Endothelial cell of umbilical vein (primary cell): ENCODE results near the gene OGDH. TPM values are rescaled to one million over a fixed set of nuclear protein-coding genes. Genes with fewer than 3 reads are reported as not detected.
A peak's percentile ranks its signal among the peaks of the same experiment; 100 is the strongest.

ENCODE experiments used
- BruUV-seq: library from RNA; stranded (reverse); fragments of 400-500 nt; replicated peaks from 2 replicates; lab custom pipeline; 2021; lab: Mats Ljungman, UMichigan
- CTCF ChIA-PET: fragments of 300-600, 350-600 bp; sonication (Branson Sonifier 250); formaldehyde crosslinking; loops from one replicate; lab custom pipeline; 2021; ENCODE audit warnings: antibody characterized with exemption, inconsistent platforms; lab: Charles Lee
- POLR2A ChIA-PET: fragments of 300-600, 350-600 bp; sonication (Branson Sonifier 250); formaldehyde crosslinking; loops from one replicate; lab custom pipeline; 2021; ENCODE audit warnings: antibody characterized with exemption, inconsistent platforms; lab: Charles Lee
- DNase-seq: peaks from one replicate; pipeline ENCODE4 v3.0.0-alpha.2; 2011; ENCODE audit warnings: low read depth, low spot score
- FAIRE-seq: peaks from 2 replicates; lab custom pipeline; 2011; peaks lifted over from hg19 to GRCh38; lab: Jason Lieb, UNC
- H2AFZ ChIP-seq: 2 replicates; pipeline ENCODE4 v1.6.0; 2012; ENCODE audit warnings: low read depth, low read length, control low read depth, inconsistent platforms
- H3K27ac ChIP-seq: 2 replicates; pipeline ENCODE4 v1.5.1; 2011; ENCODE audit warnings: low read depth, mild to moderate bottlenecking, control low read depth, low read length, moderate library complexity; ENCODE audit not compliant: insufficient read depth
- H3K27me3 ChIP-seq, 2 experiments: 2 replicates each; pipeline versions ENCODE4 v1.6.0 to v1.6.1; 2011; ENCODE audit warnings: low read length in 2 of 2, mixed read lengths in 1 of 2; ENCODE audit not compliant: control insufficient read depth in 2 of 2, insufficient read depth in 2 of 2
- H3K36me3 ChIP-seq, 2 experiments: 2 replicates in 1 of 2; 3 replicates in 1 of 2; pipeline ENCODE4 v1.5.1; 2011; ENCODE audit warnings: low read length in 2 of 2, mild to moderate bottlenecking in 1 of 2, moderate library complexity in 1 of 2; ENCODE audit not compliant: control insufficient read depth in 2 of 2, insufficient read depth in 2 of 2; ENCODE audit errors: extremely low read depth in 1 of 2
- H3K4me1 ChIP-seq: 3 replicates; pipeline ENCODE4 v1.5.1; 2011; ENCODE audit warnings: mild to moderate bottlenecking, low read length; ENCODE audit not compliant: control insufficient read depth, insufficient read depth; ENCODE audit errors: extremely low read depth
- H3K4me2 ChIP-seq: 2 replicates; pipeline ENCODE4 v1.6.1; 2011; ENCODE audit warnings: low read length, control low read depth, mixed read lengths; ENCODE audit not compliant: insufficient read depth
- H3K4me3 ChIP-seq, 3 experiments: fragments of 200-600 bp in 1 of 3; sonication (generic), shearing (Covaris generic) in 1 of 3; replicated peaks in 1 of 3; 2 replicates each; pipeline ENCODE4 v1.5.1; 2011 to 2016; ENCODE audit warnings: control low read depth in 3 of 3, low read length in 3 of 3, mild to moderate bottlenecking in 2 of 3, inconsistent platforms in 1 of 3, low read depth in 1 of 3, moderate library complexity in 1 of 3; ENCODE audit not compliant: insufficient read depth in 1 of 3
- H3K79me2 ChIP-seq: 2 replicates; pipeline ENCODE4 v1.6.0; 2012; ENCODE audit warnings: low read length, inconsistent platforms; ENCODE audit not compliant: control insufficient read depth, insufficient read depth
- H3K9ac ChIP-seq: replicated peaks from 2 replicates; pipeline ENCODE3; 2011; ENCODE audit warnings: low read length, control low read depth; ENCODE audit not compliant: insufficient read depth; ENCODE audit errors: extremely low read depth
- H3K9me1 ChIP-seq: replicated peaks from 3 replicates; pipeline ENCODE4 v1.6.0; 2011; ENCODE audit warnings: mild to moderate bottlenecking, low read length; ENCODE audit not compliant: control insufficient read depth, insufficient read depth; ENCODE audit errors: extremely low read depth
- H3K9me3 ChIP-seq: replicated peaks from 2 replicates; pipeline ENCODE4 v1.5.1; 2012; ENCODE audit warnings: low read length, inconsistent platforms; ENCODE audit not compliant: control insufficient read depth, insufficient read depth
- H4K20me1 ChIP-seq: replicated peaks from 2 replicates; pipeline ENCODE3; 2011; ENCODE audit warnings: mild to moderate bottlenecking, low read length; ENCODE audit not compliant: control insufficient read depth, insufficient read depth; ENCODE audit errors: extremely low read depth
- CTCF ChIP-seq, 2 donors: IDR thresholded peaks; 1 replicate in 1 of 2; 2 replicates in 1 of 2; pipeline ENCODE4 v1.5.1; 2011; ENCODE audit warnings: low read length in 2 of 2, mild to moderate bottlenecking in 2 of 2, moderate library complexity in 2 of 2, control low read depth in 1 of 2, inconsistent platforms in 1 of 2, low read depth in 1 of 2; ENCODE audit not compliant: insufficient read depth in 1 of 2; ENCODE audit errors: extremely low read depth in 1 of 2
- EZH2 ChIP-seq: IDR thresholded peaks from 2 replicates; pipeline ENCODE4 v1.6.1; 2012; ENCODE audit warnings: borderline replicate concordance, low read depth, mild to moderate bottlenecking, moderate library complexity, low read length, inconsistent platforms; ENCODE audit not compliant: severe bottlenecking
- FOS ChIP-seq: IDR thresholded peaks from 2 replicates; pipeline ENCODE4 v1.6.1; 2011; ENCODE audit warnings: mild to moderate bottlenecking, low read length, moderate library complexity, borderline replicate concordance; ENCODE audit not compliant: insufficient read depth
- GATA2 ChIP-seq: IDR thresholded peaks from 2 replicates; pipeline ENCODE4 v1.7.0; 2011; ENCODE audit warnings: low read depth, mild to moderate bottlenecking, moderate library complexity, mixed read lengths, low read length; ENCODE audit not compliant: insufficient read length, insufficient read depth
- JUN ChIP-seq: IDR thresholded peaks from 2 replicates; pipeline ENCODE4 v1.6.1; 2011; ENCODE audit warnings: borderline replicate concordance, low read depth; ENCODE audit not compliant: insufficient read length, insufficient read depth
- MAX ChIP-seq: IDR thresholded peaks from 2 replicates; pipeline ENCODE4 v1.6.1; 2011; ENCODE audit not compliant: insufficient read depth, insufficient read length
- MYC ChIP-seq: IDR thresholded peaks from one replicate; pipeline ENCODE4 v1.6.1; 2011; ENCODE audit warnings: mild to moderate bottlenecking, low read depth, low read length
- POLR2A ChIP-seq: IDR thresholded peaks from 2 replicates; pipeline ENCODE4 v1.6.1; 2012; ENCODE audit warnings: low read depth, mild to moderate bottlenecking, control low read depth, low read length
- POLR2AphosphoS5 ChIP-seq: IDR thresholded peaks from 2 replicates; pipeline ENCODE4 v1.6.1; 2012; ENCODE audit warnings: low read depth, mild to moderate bottlenecking, control low read depth, low read length, moderate library complexity; ENCODE audit not compliant: insufficient read depth
- dilution Hi-C: fragments of 300-500 bp; cut with MboI; formaldehyde crosslinking; loops from one replicate; pipeline ENCODE4 v1.15.0; 2019; ENCODE audit warnings: low sequenced_read_pairs; ENCODE audit not compliant: extremely low pct_ligation_motif_present
- intact Hi-C: fragments of 100-400 bp; cut with micrococcal nuclease; formaldehyde crosslinking; loops from one replicate; pipeline ENCODE4 v1.10.0; 2022
- polyA plus RNA-seq, 4 experiments: library from polyadenylated mRNA; depleted of rRNA in 3 of 4; stranded (reverse) in 3 of 4; unstranded in 1 of 4; fragments of >200 nt; gene quantifications; 2 replicates each; pipeline versions ENCODE4 v1.2.1 to v1.2.3, GENCODE V29; 2011 to 2012; ENCODE audit warnings: missing spikeins in 1 of 4
- total RNA-seq: library from RNA; stranded (reverse); gene quantifications from 2 replicates; pipeline ENCODE4 v1.2.3, GENCODE V29; 2021

Gene OGDH
- total and polyA plus RNA-seq, 2 donors (not counting 3 experiments of a cell fraction or from before 2014, with no cell fraction given): 88.9 to 92.9 TPM

DNA sequence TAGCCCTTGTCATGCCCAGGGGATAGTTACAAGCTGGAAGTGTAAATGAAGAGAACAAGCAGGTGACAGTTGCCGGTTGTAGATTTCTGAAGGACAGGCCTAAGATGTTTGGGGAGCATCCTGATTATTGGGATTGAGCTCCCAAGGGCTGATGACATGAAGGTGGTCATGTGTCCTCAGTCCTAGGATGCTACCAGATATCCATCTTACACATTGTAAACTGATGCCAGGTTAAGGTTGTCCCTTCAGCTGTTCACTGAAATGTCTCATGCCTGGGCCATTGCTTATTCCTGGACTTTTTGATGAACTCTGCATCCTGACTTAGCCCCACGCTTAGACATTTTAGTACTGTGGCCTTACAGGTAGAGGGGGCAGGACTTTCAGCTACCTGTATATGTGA lies 143.6 kb downstream of the OGDH start:
- H3K9me1 ChIP-seq: no peaks in the 10 kb centered on the region
- ChIA-PET CTCF (interaction anchor here (1.0 to 1.4 kb wide), 4 partner anchors 15 to 98 kb away, joined by 3 read pairs; partner anchors contain the start of gene H2AZ2), POLR2A (interaction anchor here (1.1 kb wide), 1 partner anchor 111 kb away, joined by 3 read pairs; no protein-coding TSS in a partner anchor)
- H2AFZ ChIP-seq: no peak overlapping the region
- no peak for DNase-seq
- no TSS peak for BruUV-seq
- peaks cover 0 to 6% of the 10 kb centered on the region in 2 experiments for H3K36me3 ChIP-seq
- peaks cover 14% of the 10 kb centered on the region for H3K4me1 ChIP-seq
- intact Hi-C loops: loop anchor here (2.0 to 5.0 kb wide), 2 partner anchors 97 to 167 kb away; partner anchors contain the start of genes H2AZ2 and TMED4
- H3K27me3 ChIP-seq: no peaks in the 10 kb centered on the region
- H3K79me2 ChIP-seq: peaks cover 49% of the 10 kb centered on the region
- no peak overlapping the region for H3K27ac ChIP-seq
- TF ChIP-seq JUN: no peak
- no peak for TF ChIP-seq MYC
- TF ChIP-seq MAX: no peak
- no peak for TF ChIP-seq GATA2
- no peak for TF ChIP-seq POLR2AphosphoS5
- no peak for TF ChIP-seq POLR2A
- no peak for TF ChIP-seq FOS
- no peak for TF ChIP-seq CTCF (IDR thresholded peaks at IDR 0.05; ENCODE audit: extremely low read depth in 1 of 2, insufficient read depth in 1 of 2, low read depth in 1 of 2, low read length in 2 of 2)
- TF ChIP-seq EZH2: no peak
- H3K9ac ChIP-seq: no peak overlapping the region
- FAIRE-seq: peak; percentile 68
- no peaks in the 10 kb centered on the region for H4K20me1 ChIP-seq
- H3K4me2 ChIP-seq: peak overlapping the region; percentile 71
- no peaks in the 10 kb centered on the region for H3K9me3 ChIP-seq
- peak overlapping the region in 2 of 3 experiments; percentile 71 to 98 for H3K4me3 ChIP-seq
- dilution Hi-C loops: no loop called here
